Stomach (tissue), 4 donors: Measurements from ENCODE around the gene UAP1L1.

Source experiments
- CTCF ChIP-seq, 7 experiments: fragments of 450-650 bp in 4 of 7; fragments of 200-600 bp in 3 of 7; sonication (generic) in 3 of 7; IDR thresholded peaks; one replicate each; pipeline ENCODE4 v1.5.1; 2016 to 2019; ENCODE audit warnings: antibody characterized with exemption in 7 of 7, control low read depth in 2 of 7, mild to moderate bottlenecking in 1 of 7
- POLR2AphosphoS5 ChIP-seq, 3 donors: sonication (generic); formaldehyde crosslinking; IDR thresholded peaks; one replicate each; pipeline ENCODE4 v1.6.1; 2016; ENCODE audit warnings: antibody characterized with exemption in 3 of 3

GRCh38 chr9:137028263-137029057 is 48.9 kb upstream of the UAP1L1 start:
- TF ChIP-seq CTCF (IDR thresholded peaks at IDR 0.05) (peak in 2 of 7 experiments; percentile 6 to 24), POLR2AphosphoS5 (IDR thresholded peaks at IDR 0.05) (no peak)
